ENCODE data around the gene IRX4.
A peak's percentile ranks its signal among the peaks of the same experiment; 100 is the strongest.

The IRX4 gene

GRCh38 chr5:1891391-1891790 is 8.7 kb upstream of the IRX4 start:
- Mint-ChIP-seq H3K27ac (no peak overlapping the region), H3K4me3 (no peak overlapping the region), H3K9me3 (no peaks in the 10 kb centered on the region), H3K27me3 (peaks cover 18% of the 10 kb centered on the region), H3K36me3 (peaks cover 1% of the 10 kb centered on the region), H3K4me1 (no peaks in the 10 kb centered on the region)
- ATAC-seq (ENCODE audit: low read depth) (no peak), DNase-seq (ENCODE audit: low spot score in 2 of 2) (no peak)

GRCh38 chr5:1890296-1890695 is 7.6 kb upstream of the IRX4 start:
- ATAC-seq (ENCODE audit: low read depth), result no peak
- no peaks in the 10 kb centered on the region for H3K4me1 Mint-ChIP-seq
- H3K27me3 Mint-ChIP-seq, result peaks cover 20% of the 10 kb centered on the region
- no peak for DNase-seq (ENCODE audit: low spot score in 2 of 2)
- H3K9me3 Mint-ChIP-seq, result no peaks in the 10 kb centered on the region
- peaks cover 1% of the 10 kb centered on the region for H3K36me3 Mint-ChIP-seq
- H3K4me3 Mint-ChIP-seq, result no peak overlapping the region
- no peak overlapping the region for H3K27ac Mint-ChIP-seq

GRCh38 chr5:1889321-1890065 is 6.8 kb upstream of the IRX4 start:
- H3K4me1 Mint-ChIP-seq, result no peaks in the 10 kb centered on the region
- H3K4me3 Mint-ChIP-seq, result no peak overlapping the region
- no peak overlapping the region for H3K27ac Mint-ChIP-seq
- peaks cover 1% of the 10 kb centered on the region for H3K36me3 Mint-ChIP-seq
- peaks cover 20% of the 10 kb centered on the region for H3K27me3 Mint-ChIP-seq
- DNase-seq (ENCODE audit: low spot score in 2 of 2) (no peak), ATAC-seq (ENCODE audit: low read depth) (no peak)
- no peaks in the 10 kb centered on the region for H3K9me3 Mint-ChIP-seq

GRCh38 chr5:1888541-1889251 is 6.0 kb upstream of the IRX4 start:
- H3K36me3 Mint-ChIP-seq, result peaks cover 1% of the 10 kb centered on the region
- no peak overlapping the region for H3K4me3 Mint-ChIP-seq
- DNase-seq (ENCODE audit: low spot score in 2 of 2) (no peak), ATAC-seq (ENCODE audit: low read depth) (no peak)
- no peak overlapping the region for H3K27ac Mint-ChIP-seq
- H3K4me1 Mint-ChIP-seq, result peaks cover 3% of the 10 kb centered on the region
- no peaks in the 10 kb centered on the region for H3K9me3 Mint-ChIP-seq
- H3K27me3 Mint-ChIP-seq, result peaks cover 23% of the 10 kb centered on the region

- no peaks in the 10 kb centered on the region for H3K9me3 Mint-ChIP-seq
- ATAC-seq (ENCODE audit: low read depth), result no peak
- no peak overlapping the region for H3K4me3 Mint-ChIP-seq
- no peak for DNase-seq (ENCODE audit: low spot score in 2 of 2)
- H3K36me3 Mint-ChIP-seq, result peaks cover under 1% of the 10 kb centered on the region
- no peak overlapping the region for H3K27ac Mint-ChIP-seq
- H3K4me1 Mint-ChIP-seq, result peaks cover 3% of the 10 kb centered on the region
- peaks cover 22% of the 10 kb centered on the region for H3K27me3 Mint-ChIP-seq
These were observed 5.0 kb upstream of the IRX4 start for GRCh38 chr5:1887588-1888360.

GRCh38 chr5:1886846-1887587 is 4.3 kb upstream of the IRX4 start:
- Mint-ChIP-seq H3K27me3 (peaks cover 21% of the 10 kb centered on the region), H3K4me3 (no peak overlapping the region), H3K9me3 (no peaks in the 10 kb centered on the region), H3K27ac (no peak overlapping the region), H3K36me3 (no peaks in the 10 kb centered on the region), H3K4me1 (peaks cover 3% of the 10 kb centered on the region)
- ATAC-seq (ENCODE audit: low read depth) (no peak), DNase-seq (ENCODE audit: low spot score in 2 of 2) (no peak)

- ATAC-seq (ENCODE audit: low read depth) (no peak), DNase-seq (ENCODE audit: low spot score in 2 of 2) (no peak)
- Mint-ChIP-seq H3K27me3 (peaks cover 23% of the 10 kb centered on the region), H3K4me1 (peaks cover 3% of the 10 kb centered on the region), H3K36me3 (no peaks in the 10 kb centered on the region), H3K27ac (no peak overlapping the region), H3K9me3 (no peaks in the 10 kb centered on the region), H3K4me3 (no peak overlapping the region)
These were observed 3.4 kb upstream of the IRX4 start for GRCh38 chr5:1885868-1886845.

- H3K9me3 Mint-ChIP-seq, result no peaks in the 10 kb centered on the region
- no peak for DNase-seq (ENCODE audit: low spot score in 2 of 2)
- H3K27me3 Mint-ChIP-seq, result peaks cover 26% of the 10 kb centered on the region
- H3K36me3 Mint-ChIP-seq, result no peaks in the 10 kb centered on the region
- H3K27ac Mint-ChIP-seq, result no peak overlapping the region
- peaks cover 3% of the 10 kb centered on the region for H3K4me1 Mint-ChIP-seq
- H3K4me3 Mint-ChIP-seq, result no peak overlapping the region
- ATAC-seq (ENCODE audit: low read depth), result no peak
These were observed 2.7 kb upstream of the IRX4 start for GRCh38 chr5:1885404-1885755.

GRCh38 chr5:1884678-1885403 is 2.1 kb upstream of the IRX4 start:
- peaks cover 30% of the 10 kb centered on the region for H3K27me3 Mint-ChIP-seq
- H3K36me3 Mint-ChIP-seq, result no peaks in the 10 kb centered on the region
- H3K27ac Mint-ChIP-seq, result no peak overlapping the region
- no peak for ATAC-seq (ENCODE audit: low read depth)
- no peak for DNase-seq (ENCODE audit: low spot score in 2 of 2)
- H3K4me3 Mint-ChIP-seq, result no peak overlapping the region
- peaks cover 3% of the 10 kb centered on the region for H3K4me1 Mint-ChIP-seq
- H3K9me3 Mint-ChIP-seq, result no peaks in the 10 kb centered on the region

GRCh38 chr5:1883925-1884677 is 1.4 kb upstream of the IRX4 start:
- peak overlapping the region; percentile 22 for H3K27ac Mint-ChIP-seq
- H3K4me1 Mint-ChIP-seq, result peaks cover 3% of the 10 kb centered on the region
- peaks cover 32% of the 10 kb centered on the region for H3K27me3 Mint-ChIP-seq
- H3K4me3 Mint-ChIP-seq, result no peak overlapping the region
- peaks cover 2% of the 10 kb centered on the region for H3K36me3 Mint-ChIP-seq
- H3K9me3 Mint-ChIP-seq, result no peaks in the 10 kb centered on the region
- DNase-seq (ENCODE audit: low spot score in 2 of 2) (no peak), ATAC-seq (ENCODE audit: low read depth) (no peak)

GRCh38 chr5:1883120-1883924 is 597 bp upstream of the IRX4 start:
- Mint-ChIP-seq H3K4me3 (peak overlapping the region; percentile 29), H3K4me1 (peaks cover 3% of the 10 kb centered on the region), H3K36me3 (peaks cover 2% of the 10 kb centered on the region), H3K9me3 (no peaks in the 10 kb centered on the region), H3K27me3 (peaks cover 26% of the 10 kb centered on the region), H3K27ac (no peak overlapping the region)
- DNase-seq (ENCODE audit: low spot score in 2 of 2) (no peak), ATAC-seq (ENCODE audit: low read depth) (no peak)
